ENCODE measurements around the gene OR52I1.

Gene OR52I1, protein sequence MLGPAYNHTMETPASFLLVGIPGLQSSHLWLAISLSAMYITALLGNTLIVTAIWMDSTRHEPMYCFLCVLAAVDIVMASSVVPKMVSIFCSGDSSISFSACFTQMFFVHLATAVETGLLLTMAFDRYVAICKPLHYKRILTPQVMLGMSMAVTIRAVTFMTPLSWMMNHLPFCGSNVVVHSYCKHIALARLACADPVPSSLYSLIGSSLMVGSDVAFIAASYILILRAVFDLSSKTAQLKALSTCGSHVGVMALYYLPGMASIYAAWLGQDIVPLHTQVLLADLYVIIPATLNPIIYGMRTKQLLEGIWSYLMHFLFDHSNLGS

DNA sequence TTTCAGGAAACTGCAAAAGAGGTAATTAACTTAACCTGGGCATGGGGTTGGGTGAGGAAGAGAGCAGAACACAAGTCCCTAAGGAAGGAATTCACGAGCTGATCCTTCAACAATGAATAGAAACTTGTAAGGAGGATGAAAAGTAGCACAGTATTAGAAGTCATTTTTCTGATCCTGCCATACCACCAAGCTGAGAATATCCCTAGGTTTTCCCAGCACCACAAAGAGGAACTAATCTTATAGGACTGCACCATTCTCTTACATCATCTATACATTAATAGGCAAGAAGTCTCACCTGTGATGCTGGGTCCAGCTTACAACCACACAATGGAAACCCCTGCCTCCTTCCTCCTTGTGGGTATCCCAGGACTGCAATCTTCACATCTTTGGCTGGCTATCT, at the start of gene OR52I1:
Gene OR52I1 (plus strand): TSS at position 301 of the 400 bp plus-strand sequence. CDS start 0 bp downstream, at position 301.
- Histone ChIP-seq H3K4me3 (no peak within 1 kb of the TSS), H3K36me3 (replicated peaks) (0 out of 2 replicates have a peak, but pooled peaks cover 3% of the 10 kb centered on the region), H3K9me3 (no peaks in the 10 kb centered on the region), H3K4me1 (no peaks in the 10 kb centered on the region), H3K27me3 (ENCODE audit: low read depth) (no peaks in the 10 kb centered on the region)
- no peak for DNase-seq (ENCODE audit: low spot score in 2 of 2)
- in situ Hi-C loops (cut with MboI; ENCODE audit: low sequenced_read_pairs) = no loop called here

DNA sequence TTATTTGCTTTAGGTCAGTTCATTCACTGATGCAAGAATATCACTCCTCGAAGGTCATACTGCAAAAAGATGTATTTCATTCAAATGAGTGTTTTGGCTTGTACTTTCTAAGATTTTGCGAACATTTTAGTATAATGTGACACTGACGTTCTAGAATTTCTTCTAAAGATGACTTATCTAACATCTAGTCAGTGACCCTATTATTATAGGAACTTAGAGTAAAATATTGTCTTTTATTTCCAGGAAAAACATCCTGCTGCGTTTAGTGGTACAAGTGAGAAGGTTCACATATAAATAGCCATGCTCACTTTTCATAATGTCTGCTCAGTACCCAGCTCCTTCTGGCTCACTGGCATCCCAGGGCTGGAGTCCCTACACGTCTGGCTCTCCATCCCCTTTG, 48.9 kb upstream of the OR52I1 start, which contains the start of gene OR52M1:
Gene OR52M1 (plus strand): TSS at position 301 of the 400 bp plus-strand sequence. CDS start 0 bp downstream, at position 301.
- DNase-seq (ENCODE audit: low spot score in 2 of 2) = no peak
- in situ Hi-C loops (cut with MboI; ENCODE audit: low sequenced_read_pairs) = loop anchor here (10.0 kb wide), 1 partner anchor 360 kb away; no protein-coding TSS in a partner anchor
- no peaks in the 10 kb centered on the region for H3K9me3 ChIP-seq
- no peak within 1 kb of the TSS for H3K4me3 ChIP-seq
- H3K36me3 ChIP-seq (replicated peaks) = no peaks in the 10 kb centered on the region
- no peaks in the 10 kb centered on the region for H3K4me1 ChIP-seq
- H3K27me3 ChIP-seq (ENCODE audit: low read depth) = no peaks in the 10 kb centered on the region

DNA sequence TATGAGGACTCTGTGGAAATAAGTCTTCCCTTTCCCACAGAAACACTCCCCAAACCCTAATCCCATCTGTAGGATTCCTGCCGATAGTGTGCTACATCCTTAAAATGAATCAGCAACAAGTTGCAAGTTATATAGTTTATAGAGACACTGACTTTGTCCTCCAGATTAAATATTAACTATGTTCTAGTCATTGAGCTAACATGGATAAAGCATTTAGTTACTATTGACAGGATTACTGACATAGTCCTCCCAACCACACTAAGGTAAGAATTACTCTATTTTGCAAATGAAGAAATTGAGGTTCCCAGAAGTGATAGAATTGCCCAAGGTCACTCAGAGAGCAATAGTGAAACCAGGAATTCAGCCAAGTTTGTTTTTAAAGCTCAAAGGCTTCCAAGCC, 47.0 kb upstream of the OR52I1 start:
- in situ Hi-C loops (cut with MboI; ENCODE audit: low sequenced_read_pairs) = loop anchor here (10.0 kb wide), 1 partner anchor 362 kb away; no protein-coding TSS in a partner anchor
- no peak overlapping the region for H3K4me3 ChIP-seq
- no peak for DNase-seq (ENCODE audit: low spot score in 2 of 2)
- no peaks in the 10 kb centered on the region for H3K4me1 ChIP-seq
- no peaks in the 10 kb centered on the region for H3K36me3 ChIP-seq (replicated peaks)
- H3K27me3 ChIP-seq (ENCODE audit: low read depth) = no peaks in the 10 kb centered on the region
- H3K9me3 ChIP-seq = no peaks in the 10 kb centered on the region

DNA sequence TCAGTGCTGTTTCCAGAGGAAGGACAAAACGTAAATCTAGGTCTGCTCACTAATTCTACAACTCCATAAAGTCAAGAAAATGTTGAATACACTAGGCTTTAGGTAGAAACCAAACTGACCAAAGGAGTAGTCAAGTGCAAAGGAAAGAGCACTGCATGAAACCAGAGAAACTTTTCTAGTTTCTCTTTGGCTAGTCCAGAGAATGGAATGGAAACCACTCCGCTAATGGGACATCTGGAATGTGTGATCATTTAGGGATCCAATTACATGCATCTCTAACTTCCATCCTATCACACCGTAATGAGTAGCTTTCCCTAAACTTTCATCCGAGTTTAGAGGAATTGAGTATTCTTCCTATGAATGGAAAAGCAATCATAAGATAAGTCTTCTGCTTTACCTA, 46.4 kb upstream of the OR52I1 start:
- H3K9me3 ChIP-seq = no peaks in the 10 kb centered on the region
- no peaks in the 10 kb centered on the region for H3K36me3 ChIP-seq (replicated peaks)
- in situ Hi-C loops (cut with MboI; ENCODE audit: low sequenced_read_pairs) = loop anchor here (10.0 kb wide), 1 partner anchor 363 kb away; no protein-coding TSS in a partner anchor
- DNase-seq (ENCODE audit: low spot score in 2 of 2) = no peak
- no peaks in the 10 kb centered on the region for H3K27me3 ChIP-seq (ENCODE audit: low read depth)
- H3K4me3 ChIP-seq = no peak overlapping the region
- H3K4me1 ChIP-seq = no peaks in the 10 kb centered on the region

DNA sequence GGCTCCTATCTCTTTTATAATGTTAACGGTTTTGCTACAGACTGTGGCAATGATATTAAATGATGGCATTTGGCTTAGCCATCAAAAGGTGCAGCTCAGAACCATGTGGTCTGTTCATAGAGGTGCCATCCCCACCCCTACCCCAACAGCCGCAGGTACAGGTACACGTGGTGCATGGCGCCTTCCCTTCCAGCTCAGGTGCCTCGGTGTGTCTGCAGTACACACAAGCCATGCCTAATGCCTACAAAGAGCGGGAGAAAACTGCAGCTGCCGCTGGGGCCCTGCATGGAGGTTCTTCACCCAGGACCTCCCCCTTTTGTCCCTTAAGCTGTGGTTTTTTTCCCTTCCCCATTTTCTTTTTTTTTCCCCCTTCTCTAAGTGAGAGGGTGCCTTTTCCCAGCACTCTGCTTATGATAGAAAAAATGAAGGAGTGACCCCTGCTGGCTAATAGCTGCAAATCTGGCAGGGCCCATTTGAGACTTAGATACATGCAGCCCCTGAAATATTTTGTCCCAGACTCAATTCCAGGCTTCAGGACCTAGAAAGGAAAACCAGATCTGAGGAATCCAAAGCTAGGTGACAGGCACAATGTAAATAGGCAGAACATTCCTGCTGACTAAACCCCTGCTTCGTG, 42.4 kb upstream of the OR52I1 start:
- Histone ChIP-seq H3K27me3 (ENCODE audit: low read depth) (no peaks in the 10 kb centered on the region), H3K4me1 (no peaks in the 10 kb centered on the region), H3K4me3 (no peak overlapping the region), H3K9me3 (no peaks in the 10 kb centered on the region), H3K36me3 (replicated peaks) (no peaks in the 10 kb centered on the region)
- in situ Hi-C loops (cut with MboI; ENCODE audit: low sequenced_read_pairs) = no loop called here
- peak; percentile 3 to 24 for DNase-seq (ENCODE audit: low spot score in 2 of 2)

DNA sequence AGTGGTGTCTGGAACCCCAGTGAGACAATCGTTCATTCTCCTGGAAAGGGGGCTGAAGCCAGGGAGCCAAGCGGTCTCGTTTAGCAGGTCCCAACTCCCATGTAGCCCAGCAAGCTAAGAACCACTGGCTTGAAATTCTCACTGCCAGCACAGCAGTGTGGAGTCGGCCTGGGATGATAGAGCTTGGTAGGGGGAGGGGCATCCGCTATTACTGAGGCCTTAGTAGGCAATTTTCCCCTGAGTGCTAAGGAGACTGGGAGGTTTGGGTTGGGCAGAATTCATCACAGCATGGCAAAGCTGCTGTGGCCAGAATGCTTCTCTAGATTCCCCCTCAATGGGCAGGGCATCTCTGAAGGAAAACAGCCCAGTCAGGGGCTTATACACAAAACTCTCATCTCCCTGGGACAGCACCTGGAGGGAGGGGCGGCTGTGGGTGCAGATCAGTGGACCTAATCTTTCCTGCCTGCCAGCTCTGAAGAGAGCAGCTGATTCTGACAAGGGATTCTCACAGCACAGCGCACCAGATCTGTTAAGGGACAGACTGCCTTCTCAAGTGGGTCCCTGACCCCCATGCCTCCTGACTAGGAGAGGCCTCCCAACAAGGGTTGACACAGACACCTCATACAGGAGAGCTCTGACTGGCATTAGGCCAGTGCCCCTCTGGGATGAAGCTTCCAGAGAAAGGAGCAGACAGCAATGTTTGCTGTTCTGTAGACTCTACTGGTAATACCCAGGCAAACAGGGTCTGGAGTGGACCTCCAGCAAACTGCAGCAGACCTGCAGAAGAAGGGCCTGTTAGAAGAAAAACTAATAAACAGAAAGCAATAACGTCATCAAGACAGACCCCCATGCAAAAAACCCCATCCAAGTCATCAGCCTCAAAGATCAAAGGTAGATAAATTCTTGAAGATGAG, 34.1 kb upstream of the OR52I1 start:
- Histone ChIP-seq H3K36me3 (replicated peaks) (no peaks in the 10 kb centered on the region), H3K4me3 (no peak overlapping the region), H3K27me3 (ENCODE audit: low read depth) (no peaks in the 10 kb centered on the region), H3K9me3 (no peaks in the 10 kb centered on the region), H3K4me1 (no peaks in the 10 kb centered on the region)
- no peak for DNase-seq (ENCODE audit: low spot score in 2 of 2)
- in situ Hi-C loops (cut with MboI; ENCODE audit: low sequenced_read_pairs) = no loop called here

DNA sequence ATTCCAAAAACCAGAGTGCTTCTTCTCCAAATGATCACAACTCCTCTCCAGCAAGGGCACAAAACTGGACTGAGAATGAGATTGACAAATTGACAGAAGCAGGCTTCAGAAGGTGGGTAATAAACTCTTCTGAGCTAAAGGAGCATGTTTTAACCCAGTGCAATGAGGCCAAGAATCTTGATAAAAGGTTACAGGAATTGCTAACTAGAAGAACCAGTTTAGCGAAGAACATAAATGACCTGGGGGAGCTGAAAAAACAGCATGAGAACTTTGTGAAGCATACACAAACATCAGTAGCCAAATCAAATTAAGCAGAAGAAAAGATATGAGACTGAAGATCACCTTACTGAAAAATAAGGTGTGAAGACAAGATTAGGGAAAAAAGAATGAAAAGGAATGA, 33.4 kb upstream of the OR52I1 start:
- in situ Hi-C loops (cut with MboI; ENCODE audit: low sequenced_read_pairs) = no loop called here
- DNase-seq (ENCODE audit: low spot score in 2 of 2) = no peak
- H3K9me3 ChIP-seq = no peaks in the 10 kb centered on the region
- H3K27me3 ChIP-seq (ENCODE audit: low read depth) = no peaks in the 10 kb centered on the region
- H3K4me1 ChIP-seq = no peaks in the 10 kb centered on the region
- H3K4me3 ChIP-seq = no peak overlapping the region
- no peaks in the 10 kb centered on the region for H3K36me3 ChIP-seq (replicated peaks)

DNA sequence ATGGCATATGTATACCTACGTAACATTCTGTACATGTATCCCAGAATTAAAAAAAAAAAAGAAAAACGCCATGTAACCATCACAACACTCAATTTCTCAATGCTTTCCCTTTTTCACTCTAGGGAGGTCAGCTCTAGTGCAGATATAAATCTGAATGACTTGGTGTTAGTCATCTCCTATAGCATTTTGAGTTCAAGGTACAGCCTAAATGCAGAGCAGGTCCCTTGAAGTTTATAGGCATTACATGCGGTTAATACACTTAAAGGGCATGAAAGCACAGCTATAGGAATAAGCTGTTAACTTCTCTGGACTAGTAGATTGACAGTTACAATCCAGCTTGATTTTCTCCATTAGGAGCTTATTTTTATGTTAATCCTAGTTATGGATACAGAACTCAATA, 28.5 kb upstream of the OR52I1 start:
- Histone ChIP-seq H3K4me1 (no peaks in the 10 kb centered on the region), H3K4me3 (no peak overlapping the region), H3K9me3 (no peaks in the 10 kb centered on the region), H3K27me3 (ENCODE audit: low read depth) (no peaks in the 10 kb centered on the region), H3K36me3 (replicated peaks) (no peaks in the 10 kb centered on the region)
- DNase-seq (ENCODE audit: low spot score in 2 of 2) = no peak
- in situ Hi-C loops (cut with MboI; ENCODE audit: low sequenced_read_pairs) = no loop called here

DNA sequence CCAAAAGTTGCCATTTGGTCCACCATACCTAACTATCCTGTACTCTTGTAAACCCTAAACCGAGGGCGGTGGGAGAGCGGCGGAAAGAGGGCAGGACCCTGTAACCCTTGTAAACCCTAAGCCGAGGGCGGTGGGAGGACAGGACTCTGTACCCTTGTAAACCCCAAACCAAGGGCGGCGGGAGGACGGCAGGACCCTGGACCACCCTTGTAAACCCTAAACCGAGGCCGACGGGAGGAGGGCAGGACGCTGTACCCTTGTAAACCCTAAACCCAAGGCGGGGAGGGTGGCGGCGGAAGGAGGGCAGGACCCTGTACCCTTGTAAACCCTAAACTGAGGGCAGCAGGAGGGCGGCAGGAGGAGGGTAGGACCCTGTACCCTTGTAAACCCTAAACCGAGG, 24.8 kb upstream of the OR52I1 start:
- H3K4me1 ChIP-seq = no peaks in the 10 kb centered on the region
- no peaks in the 10 kb centered on the region for H3K36me3 ChIP-seq (replicated peaks)
- H3K27me3 ChIP-seq (ENCODE audit: low read depth) = no peaks in the 10 kb centered on the region
- in situ Hi-C loops (cut with MboI; ENCODE audit: low sequenced_read_pairs) = no loop called here
- no peak overlapping the region for H3K4me3 ChIP-seq
- DNase-seq (ENCODE audit: low spot score in 2 of 2) = no peak
- no peaks in the 10 kb centered on the region for H3K9me3 ChIP-seq

DNA sequence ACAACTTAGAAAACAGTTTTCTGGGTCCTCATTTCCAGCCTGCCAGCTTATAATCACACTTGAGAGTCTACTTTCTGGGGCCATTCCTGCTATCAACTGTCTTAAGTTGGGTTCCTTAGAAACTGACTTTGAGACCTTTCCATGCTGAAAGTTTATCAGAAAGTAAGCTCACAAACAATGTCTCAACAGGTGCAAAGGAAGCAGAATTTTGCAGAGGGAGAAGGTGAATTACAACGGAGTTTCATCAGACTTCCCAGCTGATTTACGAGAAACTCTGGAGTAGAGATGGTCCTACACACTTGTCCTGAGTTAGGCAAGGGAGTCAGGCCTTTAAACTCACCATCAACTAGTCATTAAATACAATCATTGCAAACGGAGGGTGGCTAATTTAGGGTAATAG, 17.0 kb upstream of the OR52I1 start:
- Histone ChIP-seq H3K9me3 (no peaks in the 10 kb centered on the region), H3K4me3 (no peak overlapping the region), H3K27me3 (ENCODE audit: low read depth) (no peaks in the 10 kb centered on the region), H3K4me1 (no peaks in the 10 kb centered on the region), H3K36me3 (replicated peaks) (no peaks in the 10 kb centered on the region)
- no peak for DNase-seq (ENCODE audit: low spot score in 2 of 2)
- in situ Hi-C loops (cut with MboI; ENCODE audit: low sequenced_read_pairs) = no loop called here

DNA sequence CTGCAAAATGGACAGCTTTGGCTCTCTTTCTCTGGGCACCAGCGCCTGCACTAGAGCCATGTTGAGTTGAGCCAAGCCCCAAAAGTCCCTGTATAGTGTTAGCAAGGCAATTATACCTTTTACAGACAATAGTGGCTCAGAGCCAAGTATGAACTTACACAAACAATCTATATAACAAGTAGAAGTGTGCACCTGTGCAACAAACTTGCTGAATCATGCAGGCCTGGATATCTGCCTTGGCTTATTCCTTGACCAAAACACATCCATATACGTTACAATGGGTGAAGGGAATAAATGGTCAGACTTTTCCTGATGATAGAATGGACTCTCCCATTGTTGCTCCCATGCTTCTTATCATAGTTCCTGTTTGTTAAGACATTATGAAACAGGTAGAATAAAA, 16.1 kb upstream of the OR52I1 start:
- H3K4me3 ChIP-seq = no peak overlapping the region
- no peaks in the 10 kb centered on the region for H3K27me3 ChIP-seq (ENCODE audit: low read depth)
- in situ Hi-C loops (cut with MboI; ENCODE audit: low sequenced_read_pairs) = no loop called here
- no peaks in the 10 kb centered on the region for H3K4me1 ChIP-seq
- no peaks in the 10 kb centered on the region for H3K36me3 ChIP-seq (replicated peaks)
- no peak for DNase-seq (ENCODE audit: low spot score in 2 of 2)
- H3K9me3 ChIP-seq = no peaks in the 10 kb centered on the region

DNA sequence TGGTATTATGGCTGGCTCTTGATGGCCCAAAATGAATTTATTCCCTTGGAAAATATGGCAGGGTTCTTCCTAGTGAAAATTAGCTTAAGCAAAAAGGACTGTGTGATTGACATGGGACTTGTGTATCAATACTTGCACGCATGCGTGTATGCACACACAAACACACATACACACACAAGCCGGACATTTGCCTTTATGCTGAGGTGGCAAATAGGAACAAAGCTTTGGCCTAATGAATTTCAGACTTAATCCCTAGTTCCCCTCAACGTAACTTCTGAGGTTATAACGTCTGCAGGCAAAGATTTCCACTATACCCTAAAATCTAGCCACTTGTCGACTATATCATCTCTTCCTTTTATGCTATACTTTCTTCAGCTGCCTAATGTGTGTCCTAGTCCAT, 15.2 kb upstream of the OR52I1 start:
- Histone ChIP-seq H3K4me1 (no peaks in the 10 kb centered on the region), H3K9me3 (no peaks in the 10 kb centered on the region), H3K27me3 (ENCODE audit: low read depth) (no peaks in the 10 kb centered on the region), H3K4me3 (no peak overlapping the region), H3K36me3 (replicated peaks) (no peaks in the 10 kb centered on the region)
- DNase-seq (ENCODE audit: low spot score in 2 of 2) = no peak
- in situ Hi-C loops (cut with MboI; ENCODE audit: low sequenced_read_pairs) = no loop called here

DNA sequence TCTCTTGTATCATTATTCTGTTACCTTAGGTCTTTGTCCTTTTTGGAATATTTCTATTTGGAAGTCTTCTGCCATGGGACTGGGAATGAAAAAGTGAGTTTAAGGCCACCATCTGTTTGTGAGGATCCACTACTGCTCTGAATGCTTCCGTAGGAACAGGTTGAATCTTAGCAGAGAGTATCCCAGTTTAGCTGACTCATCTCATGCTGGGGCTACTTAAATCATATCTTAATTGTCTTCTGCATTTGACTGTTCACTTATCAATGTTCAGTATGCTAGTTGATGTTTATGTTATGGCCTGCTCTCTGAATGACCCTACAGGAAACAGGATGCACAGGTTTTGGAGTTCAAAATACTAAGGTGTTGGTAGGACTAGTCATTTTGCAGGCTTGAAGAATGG, 13.7 kb upstream of the OR52I1 start:
- H3K36me3 ChIP-seq (replicated peaks) = no peaks in the 10 kb centered on the region
- DNase-seq (ENCODE audit: low spot score in 2 of 2) = no peak
- no peaks in the 10 kb centered on the region for H3K27me3 ChIP-seq (ENCODE audit: low read depth)
- in situ Hi-C loops (cut with MboI; ENCODE audit: low sequenced_read_pairs) = no loop called here
- H3K9me3 ChIP-seq = no peaks in the 10 kb centered on the region
- H3K4me3 ChIP-seq = no peak overlapping the region
- H3K4me1 ChIP-seq = no peaks in the 10 kb centered on the region

DNA sequence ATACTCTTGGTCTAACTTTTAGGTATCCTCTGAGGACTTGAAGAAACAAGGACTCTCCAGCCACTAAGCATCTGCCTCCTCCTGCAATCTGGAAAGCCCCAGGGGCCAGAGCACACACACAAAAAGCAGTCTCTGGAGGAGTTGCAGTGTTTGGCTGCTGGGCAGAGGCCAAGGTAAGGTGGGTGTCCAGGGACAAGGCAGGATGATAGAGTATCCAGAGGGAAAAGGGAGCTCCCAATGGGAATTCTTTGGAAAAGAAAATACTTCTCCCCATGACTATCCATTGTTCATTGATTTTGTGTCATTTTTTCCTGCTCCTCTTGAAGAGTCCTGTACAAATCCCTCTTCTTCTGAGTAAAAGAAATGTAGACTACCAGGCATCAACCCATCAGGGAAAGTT, 12.4 kb upstream of the OR52I1 start, which contains the start of gene OR52I2:
Gene OR52I2 (plus strand): TSS at position 301 of the 400 bp plus-strand sequence.
- no peaks in the 10 kb centered on the region for H3K27me3 ChIP-seq (ENCODE audit: low read depth)
- DNase-seq (ENCODE audit: low spot score in 2 of 2) = no peak
- in situ Hi-C loops (cut with MboI; ENCODE audit: low sequenced_read_pairs) = no loop called here

More for the DNA sequence above, 12.4 kb upstream of the OR52I1 start, which contains the start of gene OR52I2:
- Histone ChIP-seq H3K4me3 (no peak within 1 kb of the TSS), H3K36me3 (replicated peaks) (no peaks in the 10 kb centered on the region), H3K4me1 (no peaks in the 10 kb centered on the region), H3K9me3 (no peaks in the 10 kb centered on the region)
